Tibial nerve (tissue), 4 donors: ENCODE results near the gene SYNPO2L. TPM values are rescaled to one million over a fixed set of nuclear protein-coding genes. Genes with fewer than 3 reads are reported as not detected.
A peak's percentile ranks its signal among the peaks of the same experiment; 100 is the strongest.

Source experiments
- DNase-seq, 2 donors: peaks; one replicate each; pipeline ENCODE4 v3.0.0-alpha.2; 2019; ENCODE audit warnings: low spot score in 2 of 2
- H3K27ac ChIP-seq, 4 donors: fragments of 200-600 bp; sonication (generic) in 3 of 4; one replicate each; pipeline ENCODE4 v1.5.1; 2017 to 2019; ENCODE audit warnings: mild to moderate bottlenecking in 1 of 4
- H3K27me3 ChIP-seq, 2 donors: fragments of 200-600 bp; sonication (generic) in 1 of 2; one replicate each; pipeline versions ENCODE4 v1.5.1 to v1.6.0; 2017 to 2019
- H3K36me3 ChIP-seq, 3 donors: fragments of 200-600 bp; sonication (generic); one replicate each; pipeline ENCODE4 v1.5.1; 2018 to 2019
- H3K4me1 ChIP-seq, 4 donors: fragments of 200-600 bp; sonication (generic) in 3 of 4; one replicate each; pipeline ENCODE4 v1.5.1; 2017 to 2019
- H3K4me3 ChIP-seq, 4 donors: fragments of 200-600 bp; sonication (generic) in 3 of 4; one replicate each; pipeline ENCODE4 v1.5.1; 2017 to 2019; ENCODE audit warnings: mild to moderate bottlenecking in 1 of 4, moderate library complexity in 1 of 4
- H3K9me3 ChIP-seq, 4 donors: fragments of 200-600 bp; sonication (generic) in 3 of 4; one replicate each; pipeline ENCODE4 v1.5.1; 2017 to 2019
- EP300 ChIP-seq, 2 donors: sonication (generic); formaldehyde crosslinking; IDR thresholded peaks; one replicate each; pipeline ENCODE4 v1.6.1; 2017; ENCODE audit warnings: antibody characterized with exemption in 2 of 2, mild to moderate bottlenecking in 1 of 2
- POLR2A ChIP-seq, 2 donors: fragments of 450-650 bp; IDR thresholded peaks; one replicate each; pipeline ENCODE4 v1.6.1; 2017; ENCODE audit warnings: antibody characterized with exemption in 2 of 2, mild to moderate bottlenecking in 2 of 2, moderate library complexity in 2 of 2
- WGBS, 2 donors: methylation state at CpG; one replicate each; pipeline ENCODE4 v1.1.5; 2018; 5-methylcytosine and 5-hydroxymethylcytosine counted together
- total RNA-seq, 4 donors: library from RNA; depleted of rRNA; stranded (reverse); fragments of >200 nt; gene quantifications; one replicate each; pipeline ENCODE4 v1.1.0, GENCODE V29; 2016
- TF ChIP-seq, protein P1 (sequence below), 5 experiments: fragments of 200-600 bp in 3 of 5; fragments of 450-650 bp in 2 of 5; sonication (generic) in 3 of 5; IDR thresholded peaks; one replicate each; pipeline ENCODE4 v1.5.1; 2016 to 2019; ENCODE audit warnings: antibody characterized with exemption in 5 of 5, mild to moderate bottlenecking in 3 of 5, moderate library complexity in 2 of 5

SYNPO2L gene
- total RNA-seq, 4 donors from 2014 or later, result not detected

DNA sequence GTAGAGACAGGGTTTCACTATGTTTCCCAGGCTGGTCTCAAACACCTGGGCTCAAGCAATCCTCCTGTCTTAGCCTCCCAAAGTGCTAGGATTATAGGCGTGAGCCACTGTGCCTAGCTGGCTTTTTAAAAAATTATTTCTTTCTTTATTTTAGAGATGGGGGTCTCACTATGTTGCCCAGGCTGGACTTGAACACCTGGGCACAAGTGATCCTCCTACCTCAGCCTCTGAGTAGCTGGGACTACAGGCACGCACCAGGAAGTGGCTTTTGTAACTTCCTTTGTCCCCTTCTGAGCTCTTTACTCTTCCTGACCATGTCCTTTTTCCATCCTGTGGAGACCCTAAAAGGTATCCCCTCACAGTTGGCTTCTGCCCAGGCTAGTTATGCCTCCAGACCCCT, 12.5 kb downstream of the SYNPO2L start:
- Histone ChIP-seq H3K36me3 (no peaks in the 10 kb centered on the region), H3K9me3 (no peaks in the 10 kb centered on the region), H3K27ac (no peak overlapping the region), H3K4me1 (peaks cover 0 to 27% (median 10%) of the 10 kb centered on the region in 4 donors), H3K4me3 (no peak overlapping the region), H3K27me3 (no peaks in the 10 kb centered on the region)
- DNase-seq, result no peak
- 88 to 95% methylated on average over 2 of the region's 2 CpGs for WGBS, 2 donors
- TF ChIP-seq EP300 (IDR thresholded peaks at IDR 0.05), result no peak
- no peak for TF ChIP-seq POLR2A (IDR thresholded peaks at IDR 0.05)
- TF ChIP-seq, protein P1, sequence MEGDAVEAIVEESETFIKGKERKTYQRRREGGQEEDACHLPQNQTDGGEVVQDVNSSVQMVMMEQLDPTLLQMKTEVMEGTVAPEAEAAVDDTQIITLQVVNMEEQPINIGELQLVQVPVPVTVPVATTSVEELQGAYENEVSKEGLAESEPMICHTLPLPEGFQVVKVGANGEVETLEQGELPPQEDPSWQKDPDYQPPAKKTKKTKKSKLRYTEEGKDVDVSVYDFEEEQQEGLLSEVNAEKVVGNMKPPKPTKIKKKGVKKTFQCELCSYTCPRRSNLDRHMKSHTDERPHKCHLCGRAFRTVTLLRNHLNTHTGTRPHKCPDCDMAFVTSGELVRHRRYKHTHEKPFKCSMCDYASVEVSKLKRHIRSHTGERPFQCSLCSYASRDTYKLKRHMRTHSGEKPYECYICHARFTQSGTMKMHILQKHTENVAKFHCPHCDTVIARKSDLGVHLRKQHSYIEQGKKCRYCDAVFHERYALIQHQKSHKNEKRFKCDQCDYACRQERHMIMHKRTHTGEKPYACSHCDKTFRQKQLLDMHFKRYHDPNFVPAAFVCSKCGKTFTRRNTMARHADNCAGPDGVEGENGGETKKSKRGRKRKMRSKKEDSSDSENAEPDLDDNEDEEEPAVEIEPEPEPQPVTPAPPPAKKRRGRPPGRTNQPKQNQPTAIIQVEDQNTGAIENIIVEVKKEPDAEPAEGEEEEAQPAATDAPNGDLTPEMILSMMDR (IDR thresholded peaks at IDR 0.05), result no peak

DNA sequence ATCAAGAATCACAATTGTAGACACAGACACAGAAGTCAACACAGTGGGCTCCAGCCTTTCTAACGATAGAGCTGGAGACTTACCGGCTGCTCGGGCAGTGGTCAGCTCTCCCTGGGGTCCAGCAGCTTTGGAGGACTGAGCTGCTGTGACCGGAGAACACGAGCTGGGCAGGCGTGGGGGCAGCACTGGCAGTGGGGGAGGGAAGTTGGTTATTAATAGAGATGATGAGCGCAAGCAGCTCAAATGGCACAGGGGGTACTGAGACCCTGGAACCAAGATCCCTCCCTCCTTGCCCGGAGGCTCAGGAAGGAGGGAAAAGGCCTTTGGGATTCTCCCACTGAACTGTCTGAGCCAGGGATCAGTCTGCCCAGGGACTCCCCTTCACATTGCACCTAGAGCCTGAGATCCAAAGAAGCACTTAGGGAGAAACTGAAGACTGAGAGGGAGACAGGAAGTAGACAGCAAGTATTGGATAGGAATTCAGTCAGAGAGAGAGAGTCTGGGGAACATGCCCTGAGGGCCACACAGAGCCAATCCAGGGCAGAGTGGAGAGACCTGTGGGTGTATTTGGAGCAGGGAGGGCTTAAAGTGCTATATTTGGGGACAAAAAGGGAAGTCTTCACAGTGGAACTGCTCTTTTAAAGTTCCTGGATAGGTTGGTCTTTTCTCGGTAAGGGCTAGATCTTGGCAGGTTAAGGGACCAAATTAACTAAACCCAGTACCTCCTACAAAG, 14.3 kb downstream of the SYNPO2L start, which contains the start of gene MYOZ1:
Gene MYOZ1, minus strand, starts transcription at position 147 of the 733 bp plus-strand sequence. CDS start 1,457 bp downstream, outside the sequence.
- no peaks in the 10 kb centered on the region for H3K9me3 ChIP-seq
- WGBS, 2 donors, result 49 to 50% methylated on average over 9 of the region's 9 CpGs

DNA sequence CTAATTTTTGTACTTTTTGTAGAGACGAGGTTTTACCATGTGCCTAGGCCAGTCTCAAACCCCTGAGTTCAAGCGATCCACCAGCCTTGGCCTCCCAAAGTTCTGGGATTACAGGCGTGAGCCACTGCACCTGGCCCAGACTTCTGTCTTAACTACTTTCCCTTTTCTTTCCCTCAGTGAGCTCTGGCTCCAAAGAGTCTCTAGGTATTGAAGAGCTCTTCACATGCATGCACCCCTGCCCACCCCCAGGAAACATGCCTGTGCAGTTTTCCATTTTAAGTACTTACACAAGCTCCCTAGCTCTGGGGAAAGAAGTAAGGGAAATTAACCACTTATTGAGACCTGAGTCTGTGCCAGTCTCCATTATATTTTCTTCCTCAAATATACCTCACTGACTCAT, 16.5 kb downstream of the SYNPO2L start:
- 93 to 95% methylated on average over 3 of the region's 3 CpGs for WGBS, 2 donors
- TF ChIP-seq EP300 (IDR thresholded peaks at IDR 0.05) (no peak), POLR2A (IDR thresholded peaks at IDR 0.05) (no peak)
- TF ChIP-seq, protein P1 (IDR thresholded peaks at IDR 0.05), result no peak
- no peaks in the 10 kb centered on the region for H3K27me3 ChIP-seq

More for the DNA sequence above, 14.3 kb downstream of the SYNPO2L start, which contains the start of gene MYOZ1:
- no peak for DNase-seq
- Histone ChIP-seq H3K36me3 (no peaks in the 10 kb centered on the region), H3K27ac (peak within 1 kb of the TSS in 3 of 4 donors; percentile 10 to 46 (median 21)), H3K4me1 (peaks cover 0 to 11% (median 1%) of the 10 kb centered on the region in 4 donors), H3K27me3 (no peaks in the 10 kb centered on the region), H3K4me3 (no peak within 1 kb of the TSS)
- no peak for TF ChIP-seq POLR2A (IDR thresholded peaks at IDR 0.05)
- no peak for TF ChIP-seq EP300 (IDR thresholded peaks at IDR 0.05)
- TF ChIP-seq, protein P1 (IDR thresholded peaks at IDR 0.05), result no peak

DNA sequence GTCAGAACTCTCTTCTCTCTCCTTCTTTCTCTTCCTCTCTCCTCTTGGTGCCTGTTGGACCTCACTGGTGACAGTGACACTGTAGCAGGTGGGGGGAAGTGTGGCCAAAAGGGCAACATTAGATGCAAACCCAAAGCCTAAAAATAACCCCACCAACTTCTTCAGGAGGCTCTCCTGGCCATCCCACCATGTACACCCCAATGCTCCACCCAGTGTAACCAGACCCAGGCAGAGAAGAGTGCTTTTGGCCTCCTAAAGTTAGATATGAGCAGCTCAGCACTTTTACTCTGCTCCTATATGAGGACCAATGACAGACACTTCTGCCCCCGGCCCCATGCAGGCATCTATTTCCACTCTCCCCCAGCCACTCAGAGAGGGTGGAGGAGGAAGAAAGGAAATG, 20.0 kb downstream of the SYNPO2L start:
- WGBS, 2 donors, result 33 to 65% methylated on average over 1 of the region's 1 CpG

More for the DNA sequence above, 16.5 kb downstream of the SYNPO2L start:
- Histone ChIP-seq H3K4me1 (peaks cover 0 to 9% (median 1%) of the 10 kb centered on the region in 4 donors), H3K36me3 (no peaks in the 10 kb centered on the region), H3K9me3 (no peaks in the 10 kb centered on the region), H3K4me3 (no peak overlapping the region), H3K27ac (no peak overlapping the region)
- DNase-seq, result no peak

DNA sequence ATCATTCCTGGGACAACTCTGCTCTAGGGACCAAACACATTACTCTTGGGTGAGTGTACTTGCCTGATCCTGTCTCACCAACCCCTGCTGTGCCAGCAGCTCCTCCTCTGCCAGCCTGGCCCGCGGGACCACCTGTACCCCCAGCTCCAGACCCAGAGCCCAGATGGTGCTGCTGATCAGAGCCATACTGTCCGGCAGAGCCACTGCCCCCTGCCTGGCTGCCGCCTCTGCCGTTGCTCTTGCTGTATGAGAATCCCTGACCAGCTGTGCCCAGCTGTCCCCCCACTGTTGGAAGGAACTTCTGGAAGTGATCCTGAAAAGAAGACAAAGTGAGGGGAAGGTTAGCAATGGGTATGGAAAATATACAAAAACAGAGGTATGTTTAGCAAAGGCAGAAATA, 21.4 kb downstream of the SYNPO2L start:
- H3K27me3 ChIP-seq, result no peaks in the 10 kb centered on the region
- H3K27ac ChIP-seq, result no peak overlapping the region
- TF ChIP-seq POLR2A (IDR thresholded peaks at IDR 0.05), result no peak
- TF ChIP-seq EP300 (IDR thresholded peaks at IDR 0.05), result no peak
- TF ChIP-seq, protein P1 (IDR thresholded peaks at IDR 0.05), result no peak
- no peak overlapping the region for H3K4me3 ChIP-seq
- 55 to 67% methylated on average over 3 to 5 of the region's 5 CpGs for WGBS, 2 donors
- H3K4me1 ChIP-seq, result no peaks in the 10 kb centered on the region
- no peaks in the 10 kb centered on the region for H3K36me3 ChIP-seq
- no peaks in the 10 kb centered on the region for H3K9me3 ChIP-seq
- no peak for DNase-seq

More for the DNA sequence above, 20.0 kb downstream of the SYNPO2L start:
- no peak overlapping the region for H3K4me3 ChIP-seq
- TF ChIP-seq, protein P1 (IDR thresholded peaks at IDR 0.05), result no peak
- TF ChIP-seq EP300 (IDR thresholded peaks at IDR 0.05) (no peak), POLR2A (IDR thresholded peaks at IDR 0.05) (no peak)
- H3K27ac ChIP-seq, result no peak overlapping the region
- no peaks in the 10 kb centered on the region for H3K4me1 ChIP-seq
- no peaks in the 10 kb centered on the region for H3K9me3 ChIP-seq
- no peaks in the 10 kb centered on the region for H3K27me3 ChIP-seq
- DNase-seq, result no peak
- H3K36me3 ChIP-seq, result no peaks in the 10 kb centered on the region
